GM18505 (cell line): ENCODE results near the gene ELAVL3.

Experiments
- ATAC-seq: cut with Tn5 transposase; IDR thresholded peaks from one replicate; pipeline ENCODE4 v1.9.1; 2021; ENCODE audit not compliant: unreplicated experiment
- POLR2A ChIP-seq: IDR thresholded peaks from 4 replicates; pipeline ENCODE4 v1.6.1; 2011; ENCODE audit warnings: borderline replicate concordance; ENCODE audit not compliant: insufficient read depth, insufficient read length; ENCODE audit errors: extremely low read depth

The ELAVL3 gene

DNA sequence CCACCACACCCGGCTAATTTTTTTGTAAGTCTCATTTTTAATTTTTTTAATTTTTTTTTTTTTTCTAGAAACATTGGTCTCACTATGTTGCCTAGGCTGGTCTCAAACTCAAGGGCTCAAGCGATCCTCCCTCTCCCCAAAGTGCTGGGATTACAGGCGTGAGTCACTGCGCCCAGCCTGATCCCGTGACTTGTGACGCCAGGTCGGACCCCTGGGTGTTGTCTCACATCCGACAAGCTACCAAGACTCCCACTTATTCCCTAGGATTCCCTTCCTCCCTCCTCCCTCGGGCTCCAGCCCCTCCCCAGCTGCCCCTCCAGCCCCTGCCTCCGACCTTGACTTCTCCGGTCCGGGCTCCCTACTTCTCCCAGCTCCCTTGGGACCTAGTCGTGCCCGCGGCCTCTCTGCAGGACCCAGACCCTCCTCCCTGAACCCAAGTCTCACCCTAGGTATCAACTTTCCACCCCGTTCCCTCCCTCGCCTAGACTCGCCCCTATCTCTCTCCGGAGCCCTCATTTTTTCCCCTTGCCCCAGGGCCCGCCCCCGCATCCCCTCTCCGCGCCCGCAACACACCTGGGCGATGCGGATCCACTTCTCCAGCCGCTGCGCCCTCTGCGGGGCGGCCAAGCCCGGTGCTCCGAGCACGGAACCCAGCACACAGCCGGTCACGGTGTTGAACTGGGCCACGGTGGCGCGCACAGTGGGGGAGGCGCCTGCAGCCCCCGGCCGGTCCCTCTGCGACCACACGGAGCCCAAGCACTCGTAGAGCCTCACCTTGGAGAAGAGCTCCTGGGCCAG is 74.8 kb downstream of the ELAVL3 start:
- ATAC-seq, result no peak
- no peak for TF ChIP-seq POLR2A

DNA sequence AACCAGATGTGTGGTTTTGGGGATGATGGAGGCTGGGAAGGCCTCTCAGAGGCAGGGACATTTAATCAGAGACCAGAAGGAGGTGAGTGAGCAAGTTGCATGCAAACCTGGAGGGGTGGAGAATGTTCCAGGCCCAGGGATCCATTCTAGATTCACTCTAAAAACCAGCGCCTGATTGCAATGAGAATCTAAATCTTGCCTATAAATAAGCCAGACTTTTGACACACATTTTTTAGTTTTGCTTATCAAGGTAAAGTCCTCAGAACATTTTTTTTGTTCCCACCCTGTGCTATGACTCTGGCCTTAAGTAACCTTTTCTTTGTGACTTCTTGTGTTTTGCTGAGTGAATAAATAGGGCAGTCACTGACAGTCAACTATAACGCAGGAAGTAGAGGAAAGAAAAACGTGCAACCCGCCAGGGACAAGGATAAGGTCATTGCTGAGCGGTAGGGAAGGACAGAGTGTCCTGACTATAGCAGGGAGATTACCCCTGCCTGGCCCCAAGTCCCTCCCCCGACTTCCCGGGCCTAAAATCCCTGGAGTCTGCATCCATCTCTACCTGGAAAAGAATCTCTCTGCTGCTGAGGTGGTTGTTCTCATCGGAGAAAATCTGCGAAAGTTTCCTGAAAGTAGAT is 76.1 kb downstream of the ELAVL3 start:
- no peak for ATAC-seq
- TF ChIP-seq POLR2A, result no peak

GRCh38 chr19:11401808-11402543 is 78.9 kb downstream of the ELAVL3 start:
- ATAC-seq, result no peak
- no peak for TF ChIP-seq POLR2A
